Stimulated activated CD8-positive, alpha-beta memory T cell treated with anti-CD3 and anti-CD28 coated beads, Interleukin-15, amount 100 ng/mL, for 48 hours (primary cell): ENCODE measurements around the gene KCNJ6.
"Not testable (repeated sequence)": the region's sequence is repeated elsewhere in the genome, so short reads cannot be mapped to it uniquely, and the experiment has no call there.

ENCODE experiments used
- DNase-seq, 2 donors: peaks; one replicate each; pipeline ENCODE4 v3.0.0-alpha.2; 2020; ENCODE audit warnings: low read depth in 2 of 2

KCNJ6 gene

GRCh38 chr21:37916310-37917051 lies at the start of gene KCNJ6:
TSS of gene KCNJ6 (minus strand) at chr21:37916457. CDS start at chr21:37840682, 75,775 bp downstream.
- no peak for DNase-seq

- no peak for DNase-seq
Observed at GRCh38 chr21:37965088-37965805, 49.0 kb upstream of the KCNJ6 start.

- DNase-seq: no peak
Observed at GRCh38 chr21:37958537-37958936, 42.3 kb upstream of the KCNJ6 start.

- no peak for DNase-seq
Observed at GRCh38 chr21:37956772-37957171, 40.5 kb upstream of the KCNJ6 start.

GRCh38 chr21:37945036-37945435 lies 28.8 kb upstream of the KCNJ6 start:
- DNase-seq: no peak

GRCh38 chr21:37944496-37944895 lies 28.2 kb upstream of the KCNJ6 start:
- DNase-seq: no peak

- DNase-seq: no peak
Observed at GRCh38 chr21:37940691-37941090, 24.4 kb upstream of the KCNJ6 start.

- no peak for DNase-seq
Observed at GRCh38 chr21:37939838-37940237, 23.6 kb upstream of the KCNJ6 start.

- no peak for DNase-seq
Observed at GRCh38 chr21:37939251-37939650, 23.0 kb upstream of the KCNJ6 start.

- no peak for DNase-seq
Observed at GRCh38 chr21:37937668-37938067, 21.4 kb upstream of the KCNJ6 start.

GRCh38 chr21:37936010-37936785 lies 19.9 kb upstream of the KCNJ6 start:
- no peak for DNase-seq

- no peak for DNase-seq
Observed at GRCh38 chr21:37932936-37933335, 16.7 kb upstream of the KCNJ6 start.

GRCh38 chr21:37927711-37928110 lies 11.5 kb upstream of the KCNJ6 start:
- no peak for DNase-seq

GRCh38 chr21:37921091-37921490 lies 4.8 kb upstream of the KCNJ6 start:
- no peak for DNase-seq

GRCh38 chr21:37920302-37920701 lies 4.0 kb upstream of the KCNJ6 start:
- not testable (repeated sequence) for DNase-seq

- no peak for DNase-seq
Observed at GRCh38 chr21:37917612-37918011, 1.4 kb upstream of the KCNJ6 start.

GRCh38 chr21:37915941-37916309 lies 332 bp downstream of the KCNJ6 start:
- no peak for DNase-seq

GRCh38 chr21:37915497-37915911 lies 753 bp downstream of the KCNJ6 start:
- no peak for DNase-seq

- DNase-seq: no peak
Observed at GRCh38 chr21:37912616-37913015, 3.6 kb downstream of the KCNJ6 start.

GRCh38 chr21:37909936-37910335 lies 6.3 kb downstream of the KCNJ6 start:
- DNase-seq: no peak

GRCh38 chr21:37908691-37909090 lies 7.6 kb downstream of the KCNJ6 start:
- DNase-seq: no peak

- DNase-seq: no peak
Observed at GRCh38 chr21:37907076-37907475, 9.2 kb downstream of the KCNJ6 start.

GRCh38 chr21:37905291-37905690 lies 11.0 kb downstream of the KCNJ6 start:
- no peak for DNase-seq
